Measurements from ENCODE around the gene TTYH3.

TTYH3 gene

GRCh38 chr7:2657208-2657607, 25.4 kb downstream of the TTYH3 start:
- H3K4me1 ChIP-seq (ENCODE audit: control insufficient read depth in 1 of 2, insufficient read depth in 2 of 2, low read length in 2 of 2), result no peaks in the 10 kb centered on the region
- H3K9me3 ChIP-seq (ENCODE audit: control insufficient read depth in 1 of 2, low read length in 2 of 2), result no peaks in the 10 kb centered on the region
- no peaks in the 10 kb centered on the region for H3K27me3 ChIP-seq (ENCODE audit: low read depth, low read length)
- H3K4me3 ChIP-seq (ENCODE audit: low read depth in 1 of 2, low read length in 2 of 2), result no peak overlapping the region
- no peak overlapping the region for H3K27ac ChIP-seq (ENCODE audit: low read length)
- peaks cover 14 to 35% of the 10 kb centered on the region in 2 donors for H3K36me3 ChIP-seq (ENCODE audit: control insufficient read depth in 1 of 2, insufficient read depth in 2 of 2, low read length in 2 of 2)

- H3K36me3 ChIP-seq (ENCODE audit: control insufficient read depth in 1 of 2, insufficient read depth in 2 of 2, low read length in 2 of 2), result peaks cover 14 to 35% of the 10 kb centered on the region in 2 donors
Observed at GRCh38 chr7:2657920-2658671, 26.3 kb downstream of the TTYH3 start.

GRCh38 chr7:2658941-2659340, 27.2 kb downstream of the TTYH3 start:
- no peak overlapping the region for H3K4me3 ChIP-seq (ENCODE audit: low read depth in 1 of 2, low read length in 2 of 2)
- H3K36me3 ChIP-seq (ENCODE audit: control insufficient read depth in 1 of 2, insufficient read depth in 2 of 2, low read length in 2 of 2), result peaks cover 14 to 35% of the 10 kb centered on the region in 2 donors
- H3K9me3 ChIP-seq (ENCODE audit: control insufficient read depth in 1 of 2, low read length in 2 of 2), result no peaks in the 10 kb centered on the region
- H3K27ac ChIP-seq (ENCODE audit: low read length), result no peak overlapping the region
- H3K27me3 ChIP-seq (ENCODE audit: low read depth, low read length), result no peaks in the 10 kb centered on the region
- peaks cover 0 to 11% of the 10 kb centered on the region in 2 donors for H3K4me1 ChIP-seq (ENCODE audit: control insufficient read depth in 1 of 2, insufficient read depth in 2 of 2, low read length in 2 of 2)

More at GRCh38 chr7:2657920-2658671, 26.3 kb downstream of the TTYH3 start:
- Histone ChIP-seq H3K4me3 (ENCODE audit: low read depth in 1 of 2, low read length in 2 of 2) (no peak overlapping the region), H3K27ac (ENCODE audit: low read length) (no peak overlapping the region), H3K4me1 (ENCODE audit: control insufficient read depth in 1 of 2, insufficient read depth in 2 of 2, low read length in 2 of 2) (peaks cover 0 to 6% of the 10 kb centered on the region in 2 donors), H3K27me3 (ENCODE audit: low read depth, low read length) (no peaks in the 10 kb centered on the region), H3K9me3 (ENCODE audit: control insufficient read depth in 1 of 2, low read length in 2 of 2) (no peaks in the 10 kb centered on the region)

- Histone ChIP-seq H3K36me3 (ENCODE audit: control insufficient read depth in 1 of 2, insufficient read depth in 2 of 2, low read length in 2 of 2) (peaks cover 14 to 35% of the 10 kb centered on the region in 2 donors), H3K4me3 (ENCODE audit: low read depth in 1 of 2, low read length in 2 of 2) (no peak overlapping the region), H3K27me3 (ENCODE audit: low read depth, low read length) (no peaks in the 10 kb centered on the region), H3K9me3 (ENCODE audit: control insufficient read depth in 1 of 2, low read length in 2 of 2) (no peaks in the 10 kb centered on the region), H3K27ac (ENCODE audit: low read length) (no peak overlapping the region), H3K4me1 (ENCODE audit: control insufficient read depth in 1 of 2, insufficient read depth in 2 of 2, low read length in 2 of 2) (peaks cover 0 to 11% of the 10 kb centered on the region in 2 donors)
Observed at GRCh38 chr7:2659556-2660358, 28.0 kb downstream of the TTYH3 start.

GRCh38 chr7:2660359-2661095, 28.7 kb downstream of the TTYH3 start:
- Histone ChIP-seq H3K4me1 (ENCODE audit: control insufficient read depth in 1 of 2, insufficient read depth in 2 of 2, low read length in 2 of 2) (peaks cover 0 to 11% of the 10 kb centered on the region in 2 donors), H3K36me3 (ENCODE audit: control insufficient read depth in 1 of 2, insufficient read depth in 2 of 2, low read length in 2 of 2) (peaks cover 11 to 35% of the 10 kb centered on the region in 2 donors), H3K9me3 (ENCODE audit: control insufficient read depth in 1 of 2, low read length in 2 of 2) (no peaks in the 10 kb centered on the region), H3K27me3 (ENCODE audit: low read depth, low read length) (no peaks in the 10 kb centered on the region), H3K4me3 (ENCODE audit: low read depth in 1 of 2, low read length in 2 of 2) (no peak overlapping the region), H3K27ac (ENCODE audit: low read length) (no peak overlapping the region)

GRCh38 chr7:2661096-2661449, 29.3 kb downstream of the TTYH3 start:
- Histone ChIP-seq H3K4me3 (ENCODE audit: low read depth in 1 of 2, low read length in 2 of 2) (no peak overlapping the region), H3K27ac (ENCODE audit: low read length) (no peak overlapping the region), H3K9me3 (ENCODE audit: control insufficient read depth in 1 of 2, low read length in 2 of 2) (no peaks in the 10 kb centered on the region), H3K27me3 (ENCODE audit: low read depth, low read length) (no peaks in the 10 kb centered on the region), H3K4me1 (ENCODE audit: control insufficient read depth in 1 of 2, insufficient read depth in 2 of 2, low read length in 2 of 2) (peaks cover 0 to 11% of the 10 kb centered on the region in 2 donors), H3K36me3 (ENCODE audit: control insufficient read depth in 1 of 2, insufficient read depth in 2 of 2, low read length in 2 of 2) (peaks cover 8 to 31% of the 10 kb centered on the region in 2 donors)

GRCh38 chr7:2661602-2662272, 30.0 kb downstream of the TTYH3 start:
- H3K4me1 ChIP-seq (ENCODE audit: control insufficient read depth in 1 of 2, insufficient read depth in 2 of 2, low read length in 2 of 2), result peaks cover 0 to 11% of the 10 kb centered on the region in 2 donors

GRCh38 chr7:2662273-2663120, 30.7 kb downstream of the TTYH3 start:
- H3K27me3 ChIP-seq (ENCODE audit: low read depth, low read length), result no peaks in the 10 kb centered on the region
- peaks cover 2 to 21% of the 10 kb centered on the region in 2 donors for H3K36me3 ChIP-seq (ENCODE audit: control insufficient read depth in 1 of 2, insufficient read depth in 2 of 2, low read length in 2 of 2)
- H3K4me3 ChIP-seq (ENCODE audit: low read depth in 1 of 2, low read length in 2 of 2), result no peak overlapping the region
- peaks cover 0 to 11% of the 10 kb centered on the region in 2 donors for H3K4me1 ChIP-seq (ENCODE audit: control insufficient read depth in 1 of 2, insufficient read depth in 2 of 2, low read length in 2 of 2)
- no peaks in the 10 kb centered on the region for H3K9me3 ChIP-seq (ENCODE audit: control insufficient read depth in 1 of 2, low read length in 2 of 2)
- H3K27ac ChIP-seq (ENCODE audit: low read length), result no peak overlapping the region

More at GRCh38 chr7:2661602-2662272, 30.0 kb downstream of the TTYH3 start:
- Histone ChIP-seq H3K27me3 (ENCODE audit: low read depth, low read length) (no peaks in the 10 kb centered on the region), H3K9me3 (ENCODE audit: control insufficient read depth in 1 of 2, low read length in 2 of 2) (no peaks in the 10 kb centered on the region), H3K27ac (ENCODE audit: low read length) (no peak overlapping the region), H3K4me3 (ENCODE audit: low read depth in 1 of 2, low read length in 2 of 2) (no peak overlapping the region), H3K36me3 (ENCODE audit: control insufficient read depth in 1 of 2, insufficient read depth in 2 of 2, low read length in 2 of 2) (peaks cover 8 to 24% of the 10 kb centered on the region in 2 donors)

- no peak overlapping the region for H3K27ac ChIP-seq (ENCODE audit: low read length)
- H3K27me3 ChIP-seq (ENCODE audit: low read depth, low read length), result no peaks in the 10 kb centered on the region
- H3K9me3 ChIP-seq (ENCODE audit: control insufficient read depth in 1 of 2, low read length in 2 of 2), result no peaks in the 10 kb centered on the region
- H3K4me3 ChIP-seq (ENCODE audit: low read depth in 1 of 2, low read length in 2 of 2), result no peak overlapping the region
- peaks cover 0 to 11% of the 10 kb centered on the region in 2 donors for H3K4me1 ChIP-seq (ENCODE audit: control insufficient read depth in 1 of 2, insufficient read depth in 2 of 2, low read length in 2 of 2)
- H3K36me3 ChIP-seq (ENCODE audit: control insufficient read depth in 1 of 2, insufficient read depth in 2 of 2, low read length in 2 of 2), result peaks cover 0 to 19% of the 10 kb centered on the region in 2 donors
Observed at GRCh38 chr7:2663121-2663886, 31.5 kb downstream of the TTYH3 start.
